Stimulated activated CD4-positive, alpha-beta T cell treated with anti-CD3 and anti-CD28 coated beads, Interleukin-12 subunit alpha, Interleukin-12 subunit beta, amount 100 ng/mL, for 48 hours (primary cell): ENCODE results near the gene ZSCAN10.
"Not testable (repeated sequence)": the region's sequence is repeated elsewhere in the genome, so short reads cannot be mapped to it uniquely, and the experiment has no call there.

Experiments used
- DNase-seq, 3 donors: peaks; one replicate each; pipeline ENCODE4 v3.0.0-alpha.2; 2020; ENCODE audit warnings: low read depth in 2 of 3, low spot score in 1 of 3

ZSCAN10 gene

DNA sequence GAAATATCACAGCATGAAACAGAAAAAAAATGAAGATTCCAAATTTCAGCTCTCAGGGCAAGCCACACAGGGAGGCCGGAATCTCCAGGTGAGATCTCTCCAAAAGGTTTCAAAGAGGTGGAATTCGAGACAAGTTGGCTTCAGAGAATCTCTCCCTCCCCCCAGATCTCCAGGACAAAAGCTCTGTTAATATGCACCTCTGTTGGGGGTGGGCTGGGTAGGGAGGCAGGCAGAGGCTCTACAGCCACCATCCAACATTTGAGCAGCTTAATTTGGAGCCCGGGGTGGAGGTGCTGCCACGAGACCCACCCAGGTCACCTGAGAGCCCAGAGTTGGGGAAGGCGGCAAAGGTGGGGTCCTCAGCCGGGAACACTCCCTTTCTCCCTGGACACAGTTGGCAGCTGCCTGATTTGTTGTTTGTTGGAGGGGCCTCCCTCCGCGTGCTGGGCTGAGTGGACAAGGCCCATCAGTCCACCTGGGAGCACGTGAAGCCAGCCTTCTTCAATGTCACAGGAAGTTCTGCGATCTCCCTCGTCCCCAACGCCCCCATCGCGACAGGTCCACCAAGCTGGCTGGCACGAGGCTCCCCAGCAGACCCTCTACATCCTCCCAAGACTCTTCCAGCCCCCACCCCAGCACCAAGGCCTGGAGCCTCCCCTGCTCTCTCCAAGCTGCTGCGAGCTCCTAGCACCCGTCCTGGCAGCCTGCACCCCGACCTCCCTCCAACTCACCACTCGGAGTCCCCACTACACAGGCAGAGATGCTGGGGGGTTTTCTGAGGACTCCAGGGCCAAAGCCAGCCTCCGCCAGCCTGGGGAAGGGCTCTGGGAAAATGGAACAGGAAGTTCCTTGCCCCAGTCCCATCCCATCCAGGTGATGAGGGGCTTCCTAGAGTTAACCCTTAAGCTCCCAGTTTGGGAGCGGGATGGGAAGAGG, at the start of gene ZSCAN10:
ZSCAN10 (minus strand) TSS at position 836 of the 936 bp plus-strand sequence. CDS start 6,357 bp downstream, outside the sequence.
- DNase-seq, result no peak

DNA sequence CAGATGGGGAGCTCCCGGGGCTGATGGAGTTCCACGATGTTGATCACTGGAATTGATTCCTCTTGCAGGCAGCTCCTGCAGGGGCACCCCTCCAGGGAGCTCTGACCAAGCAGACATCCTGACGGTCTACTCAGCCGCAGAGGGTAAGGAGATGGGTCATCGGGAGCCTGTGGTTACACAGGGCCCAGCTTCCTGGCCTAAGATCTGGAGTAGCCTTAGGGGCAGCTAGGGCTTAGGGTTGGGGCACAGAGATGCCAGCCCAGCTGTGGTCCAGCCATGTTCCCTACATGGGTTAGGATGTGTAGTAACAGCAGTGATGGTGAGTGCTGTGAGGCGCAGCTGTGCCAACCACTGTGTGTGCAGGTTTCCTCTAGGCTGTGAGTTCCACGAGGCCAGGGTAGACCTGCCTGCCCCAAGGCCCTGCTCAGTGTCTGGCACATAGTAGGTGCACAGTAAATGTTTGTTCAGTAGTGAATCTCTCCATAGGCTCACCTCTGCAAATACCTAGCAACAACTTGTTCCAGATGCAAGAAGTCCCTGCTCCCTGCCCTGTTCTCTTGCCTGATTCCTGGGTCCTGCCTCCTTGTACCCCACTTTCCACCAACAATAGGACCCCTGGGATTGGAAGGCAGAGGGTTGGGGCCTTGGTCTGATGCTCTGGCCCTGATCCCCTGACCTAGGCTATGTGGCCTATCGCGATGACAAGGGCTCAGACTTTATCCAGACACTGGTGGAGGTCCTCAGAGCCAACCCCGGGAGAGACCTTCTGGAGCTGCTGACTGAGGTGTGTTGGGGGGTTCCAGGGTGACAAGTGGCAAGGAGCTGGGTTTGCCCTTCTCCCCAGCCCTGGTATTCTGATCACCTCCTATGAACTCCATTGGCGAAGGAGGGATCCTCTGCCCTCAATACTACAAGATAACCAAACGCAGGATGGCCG, 49.4 kb upstream of the ZSCAN10 start:
- DNase-seq, result no peak

GRCh38 chr16:3147757-3148104, 48.6 kb upstream of the ZSCAN10 start:
- DNase-seq, result no peak

GRCh38 chr16:3147046-3147756, 48.1 kb upstream of the ZSCAN10 start:
- no peak for DNase-seq

DNA sequence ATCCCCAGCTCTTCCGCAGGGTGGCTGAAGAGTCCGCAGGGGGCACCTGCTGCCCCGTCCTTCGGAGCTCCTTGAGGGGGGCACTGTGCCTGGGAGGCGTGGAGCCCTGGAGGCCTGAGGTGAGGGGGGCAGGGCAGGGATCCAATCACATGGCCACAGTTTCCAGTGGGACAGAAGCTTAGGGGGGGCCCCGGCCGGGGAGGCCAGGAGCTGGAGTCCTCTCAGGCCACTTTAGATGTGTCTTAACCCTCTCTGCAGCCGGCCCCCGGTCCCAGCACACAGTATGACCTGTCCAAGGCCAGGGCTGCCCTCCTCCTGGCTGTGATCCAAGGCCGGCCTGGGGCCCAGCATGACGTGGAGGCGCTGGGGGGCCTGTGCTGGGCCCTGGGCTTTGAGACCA, 46.6 kb upstream of the ZSCAN10 start:
- DNase-seq, result no peak

DNA sequence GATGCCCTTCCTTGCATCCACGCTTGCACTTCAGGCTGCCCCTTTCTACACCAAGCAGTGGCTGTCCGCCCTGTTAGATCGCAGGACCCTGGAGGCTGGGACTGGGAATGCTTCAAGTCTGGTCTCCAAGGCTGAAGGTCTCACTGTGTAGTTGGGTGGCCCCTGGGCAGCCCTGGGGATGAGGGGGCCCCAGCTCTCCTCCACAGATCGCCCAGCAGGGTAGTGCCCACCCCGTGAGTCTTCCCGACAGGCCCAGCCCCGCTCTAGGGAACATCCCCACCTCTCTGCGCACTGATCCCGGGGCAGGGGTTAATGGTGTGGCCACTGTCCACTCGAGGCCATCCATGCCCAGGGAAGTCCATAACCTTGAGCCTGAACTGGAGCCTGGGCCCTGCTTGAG, 46.1 kb upstream of the ZSCAN10 start:
- DNase-seq, result no peak

DNA sequence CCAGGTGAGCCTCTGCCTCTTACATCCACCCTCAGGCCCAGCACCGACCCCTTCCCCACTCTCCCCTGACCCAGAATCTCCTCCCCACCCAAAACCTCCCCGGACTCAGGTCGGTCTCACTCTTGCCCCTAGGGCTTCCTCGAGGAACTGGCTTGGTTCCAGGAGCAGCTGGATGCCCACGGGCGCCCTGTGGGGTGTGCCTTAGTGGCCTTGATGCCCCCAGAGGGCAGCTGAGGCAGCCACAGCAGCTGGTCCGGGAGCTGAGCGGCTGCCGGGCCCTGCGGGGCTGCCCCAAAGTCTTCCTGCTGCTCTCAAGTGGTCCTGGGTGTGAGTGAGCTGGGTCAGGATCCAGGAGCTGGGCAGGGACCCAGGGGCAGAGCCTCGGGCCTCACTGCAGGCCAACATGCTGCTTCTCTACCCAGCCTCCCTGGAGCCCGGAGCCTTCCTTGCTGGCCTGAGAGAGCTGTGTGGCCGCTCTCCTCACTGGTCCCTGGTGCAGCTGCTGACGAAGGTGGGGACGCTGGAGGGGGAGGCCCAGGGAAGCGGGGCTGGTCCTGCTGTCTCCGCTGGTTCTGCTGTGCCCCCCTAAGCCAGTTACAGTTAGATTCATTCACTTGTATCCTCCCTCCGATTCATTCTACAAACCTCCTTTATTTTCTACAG, 45.4 kb upstream of the ZSCAN10 start:
- DNase-seq, result no peak

- no peak for DNase-seq
Measured at GRCh38 chr16:3143598-3144320, 44.7 kb upstream of the ZSCAN10 start.

DNA sequence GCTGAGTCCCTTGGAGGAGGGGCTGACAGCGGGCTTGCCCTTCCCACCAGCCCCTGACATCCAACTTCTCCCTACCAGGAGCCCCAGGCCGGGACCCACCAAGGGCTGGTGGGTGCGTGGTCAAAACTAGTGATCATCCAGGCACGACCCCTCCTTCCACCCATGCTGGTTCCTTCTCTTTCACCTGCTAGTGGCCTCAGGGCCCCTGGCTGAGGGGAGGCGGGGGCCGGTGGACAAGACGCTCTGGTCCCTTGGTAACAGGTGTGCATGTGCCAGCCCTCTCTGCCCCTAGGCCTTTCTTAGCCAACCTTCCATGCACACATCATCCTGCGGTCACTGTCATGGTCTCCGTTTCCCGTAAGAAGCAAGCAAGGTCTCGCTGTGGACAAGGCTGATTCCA, 44.1 kb upstream of the ZSCAN10 start:
- DNase-seq, result no peak

DNA sequence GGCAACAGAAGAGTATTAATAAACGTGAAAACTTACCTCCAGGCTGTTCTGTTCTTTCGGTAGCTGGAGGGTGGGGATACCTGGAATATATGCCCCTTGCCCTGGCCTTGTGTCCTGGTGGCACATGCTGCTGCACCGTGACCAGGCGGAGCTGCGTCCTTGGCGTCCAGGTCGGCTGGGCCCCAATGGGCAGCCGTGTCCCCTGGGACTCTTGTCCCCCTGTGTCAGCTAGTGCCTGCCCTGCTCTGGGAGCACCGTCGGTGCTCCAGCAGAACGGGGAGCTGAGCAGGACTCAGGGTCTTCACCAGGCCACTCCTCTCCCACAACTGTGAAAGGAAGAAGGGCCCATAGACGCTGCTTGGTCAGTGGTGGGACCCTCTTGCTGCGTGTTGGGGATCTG, 43.7 kb upstream of the ZSCAN10 start:
- DNase-seq, result no peak

- no peak for DNase-seq
Measured at GRCh38 chr16:3142327-3142726, 43.2 kb upstream of the ZSCAN10 start.

GRCh38 chr16:3141781-3142311, 42.8 kb upstream of the ZSCAN10 start:
- no peak for DNase-seq

DNA sequence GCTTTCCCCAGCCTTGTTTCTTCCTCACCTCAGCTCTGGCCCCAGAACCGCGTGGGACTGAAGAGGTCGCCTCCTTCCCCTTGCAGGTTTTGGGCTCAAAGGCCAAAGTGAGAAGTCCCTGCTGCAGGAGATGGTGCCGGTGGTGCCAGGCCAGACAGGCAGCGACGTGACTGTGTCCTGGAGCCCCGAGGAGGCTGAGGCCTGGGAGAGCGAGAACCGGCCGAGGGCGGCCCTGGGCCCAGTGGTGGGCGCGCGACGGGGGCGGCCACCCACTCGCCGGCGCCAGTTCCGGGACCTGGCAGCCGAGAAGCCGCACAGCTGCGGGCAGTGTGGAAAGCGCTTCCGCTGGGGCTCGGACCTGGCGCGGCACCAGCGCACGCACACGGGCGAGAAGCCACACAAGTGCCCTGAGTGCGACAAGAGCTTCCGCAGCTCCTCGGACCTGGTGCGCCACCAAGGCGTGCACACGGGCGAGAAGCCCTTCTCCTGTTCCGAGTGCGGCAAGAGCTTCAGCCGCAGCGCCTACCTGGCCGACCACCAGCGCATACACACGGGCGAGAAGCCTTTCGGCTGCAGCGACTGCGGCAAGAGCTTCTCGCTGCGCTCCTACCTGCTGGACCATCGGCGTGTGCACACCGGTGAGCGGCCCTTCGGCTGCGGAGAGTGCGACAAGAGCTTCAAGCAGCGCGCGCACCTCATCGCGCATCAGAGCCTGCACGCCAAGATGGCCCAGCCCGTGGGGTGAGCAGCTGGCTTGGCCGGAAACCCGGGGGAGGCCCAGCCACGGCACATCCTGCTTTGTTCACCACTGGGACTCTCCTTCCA, 41.7 kb upstream of the ZSCAN10 start:
- no peak for DNase-seq

- not testable (repeated sequence) for DNase-seq
Measured at GRCh38 chr16:3139561-3139960, 40.5 kb upstream of the ZSCAN10 start.

DNA sequence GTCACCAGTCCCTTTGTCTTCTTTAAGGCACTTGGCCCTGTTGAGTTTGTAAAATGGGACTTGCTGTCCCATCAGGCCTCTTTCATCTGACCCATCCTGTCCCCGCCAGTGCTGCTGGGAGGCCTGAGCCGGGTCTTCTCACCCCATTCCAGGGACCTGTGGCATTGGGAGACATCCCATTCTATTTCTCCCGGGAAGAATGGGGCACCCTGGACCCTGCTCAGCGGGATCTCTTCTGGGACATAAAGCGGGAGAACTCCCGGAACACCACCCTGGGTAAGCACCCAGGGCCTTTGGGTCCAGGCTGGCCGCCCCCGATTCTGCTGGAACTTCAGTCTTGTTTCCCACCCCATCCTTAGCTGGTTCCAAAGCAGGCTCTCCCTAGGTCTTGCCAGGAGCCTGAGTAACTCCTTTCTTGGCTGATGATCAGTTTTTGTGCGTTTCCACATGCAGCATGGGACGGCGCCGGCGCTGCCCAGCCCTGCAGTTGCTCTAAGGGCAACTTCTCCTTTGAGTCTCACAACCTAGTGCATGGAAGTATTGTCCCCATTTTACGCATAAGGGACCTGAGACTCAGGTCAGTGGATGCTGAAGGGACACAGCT, 39.8 kb upstream of the ZSCAN10 start:
- DNase-seq, result no peak

- no peak for DNase-seq
Measured at GRCh38 chr16:3138342-3138741, 39.2 kb upstream of the ZSCAN10 start.

GRCh38 chr16:3137267-3137666, 38.2 kb upstream of the ZSCAN10 start:
- DNase-seq, result no peak

DNA sequence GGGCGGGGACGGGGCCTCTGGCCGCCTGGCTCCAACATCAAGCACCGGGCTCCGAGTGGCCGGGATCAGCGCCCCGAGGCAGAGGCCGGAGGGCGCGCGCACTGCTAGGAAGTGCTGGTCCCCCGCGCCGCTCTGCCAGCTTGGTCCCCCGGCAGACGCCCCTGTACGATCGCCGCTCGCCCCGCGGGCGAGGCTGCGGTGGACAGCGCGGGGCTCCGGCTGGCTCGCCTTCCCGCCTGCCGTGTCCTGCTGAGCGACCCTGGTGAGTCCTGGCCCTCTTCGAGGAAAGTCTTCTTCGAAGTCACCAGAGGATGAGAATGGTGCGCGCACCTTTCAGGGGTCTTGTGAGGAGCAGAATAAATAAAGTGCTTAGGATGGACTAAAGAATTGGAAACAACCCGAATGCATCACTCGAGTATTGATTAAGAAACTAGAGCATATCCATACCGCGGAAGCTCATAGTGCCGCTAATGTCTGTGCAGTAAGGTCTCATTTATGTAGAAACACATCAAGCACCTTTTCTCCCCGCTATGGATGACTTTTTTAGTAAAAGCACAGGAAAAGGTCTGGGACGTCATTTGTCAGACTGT, 36.1 kb upstream of the ZSCAN10 start:
- DNase-seq, result no peak
